ENCODE results near the gene ST8SIA5. TPM values are rescaled to one million over a fixed set of nuclear protein-coding genes. Genes with fewer than 3 reads are reported as not detected.

Gene ST8SIA5
- total and polyA plus RNA-seq, 9 donors: 0.35 to 1.3 (median 0.52) TPM; not detected in 1

GRCh38 chr18:46630991-46631390, 125.9 kb downstream of the ST8SIA5 start:
- TF ChIP-seq POLR2A (IDR thresholded peaks at IDR 0.05): no peak
- no peak for TF ChIP-seq EP300 (IDR thresholded peaks at IDR 0.05)
- TF ChIP-seq, protein P1, sequence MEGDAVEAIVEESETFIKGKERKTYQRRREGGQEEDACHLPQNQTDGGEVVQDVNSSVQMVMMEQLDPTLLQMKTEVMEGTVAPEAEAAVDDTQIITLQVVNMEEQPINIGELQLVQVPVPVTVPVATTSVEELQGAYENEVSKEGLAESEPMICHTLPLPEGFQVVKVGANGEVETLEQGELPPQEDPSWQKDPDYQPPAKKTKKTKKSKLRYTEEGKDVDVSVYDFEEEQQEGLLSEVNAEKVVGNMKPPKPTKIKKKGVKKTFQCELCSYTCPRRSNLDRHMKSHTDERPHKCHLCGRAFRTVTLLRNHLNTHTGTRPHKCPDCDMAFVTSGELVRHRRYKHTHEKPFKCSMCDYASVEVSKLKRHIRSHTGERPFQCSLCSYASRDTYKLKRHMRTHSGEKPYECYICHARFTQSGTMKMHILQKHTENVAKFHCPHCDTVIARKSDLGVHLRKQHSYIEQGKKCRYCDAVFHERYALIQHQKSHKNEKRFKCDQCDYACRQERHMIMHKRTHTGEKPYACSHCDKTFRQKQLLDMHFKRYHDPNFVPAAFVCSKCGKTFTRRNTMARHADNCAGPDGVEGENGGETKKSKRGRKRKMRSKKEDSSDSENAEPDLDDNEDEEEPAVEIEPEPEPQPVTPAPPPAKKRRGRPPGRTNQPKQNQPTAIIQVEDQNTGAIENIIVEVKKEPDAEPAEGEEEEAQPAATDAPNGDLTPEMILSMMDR (IDR thresholded peaks at IDR 0.05): no peak
- H3K4me1 ChIP-seq (ENCODE audit: insufficient read depth): no peaks in the 10 kb centered on the region
- no peak overlapping the region for H3K4me3 ChIP-seq
- no peak for DNase-seq
- no peak overlapping the region for H3K27ac ChIP-seq
- intact Hi-C loops (cut with DNase I): no loop called here
- no peaks in the 10 kb centered on the region for H3K9me3 ChIP-seq
- WGBS, 3 donors: 79 to 88% (median 82%) methylated on average over 3 of the region's 3 CpGs
- H3K27me3 ChIP-seq: no peaks in the 10 kb centered on the region
- H3K36me3 ChIP-seq: no peaks in the 10 kb centered on the region

GRCh38 chr18:46630160-46630559, 126.7 kb downstream of the ST8SIA5 start:
- no peaks in the 10 kb centered on the region for H3K27me3 ChIP-seq
- no peak overlapping the region for H3K4me3 ChIP-seq
- no peaks in the 10 kb centered on the region for H3K9me3 ChIP-seq
- intact Hi-C loops (cut with DNase I): no loop called here
- H3K36me3 ChIP-seq: no peaks in the 10 kb centered on the region
- no peaks in the 10 kb centered on the region for H3K4me1 ChIP-seq (ENCODE audit: insufficient read depth)
- TF ChIP-seq, protein P1 (IDR thresholded peaks at IDR 0.05): no peak
- TF ChIP-seq POLR2A (IDR thresholded peaks at IDR 0.05): no peak
- TF ChIP-seq EP300 (IDR thresholded peaks at IDR 0.05): no peak
- DNase-seq: no peak
- no peak overlapping the region for H3K27ac ChIP-seq
- 59 to 69% (median 67%) methylated on average over 4 of the region's 4 CpGs for WGBS, 3 donors

- H3K27me3 ChIP-seq: no peaks in the 10 kb centered on the region
- intact Hi-C loops (cut with DNase I): no loop called here
- no peak overlapping the region for H3K4me3 ChIP-seq
- H3K36me3 ChIP-seq: no peaks in the 10 kb centered on the region
- 78 to 89% (median 80%) methylated on average over 5 of the region's 5 CpGs for WGBS, 3 donors
- DNase-seq: no peak
- H3K4me1 ChIP-seq (ENCODE audit: insufficient read depth): no peaks in the 10 kb centered on the region
- no peaks in the 10 kb centered on the region for H3K9me3 ChIP-seq
- no peak overlapping the region for H3K27ac ChIP-seq
- TF ChIP-seq EP300 (IDR thresholded peaks at IDR 0.05): no peak
- TF ChIP-seq, protein P1 (IDR thresholded peaks at IDR 0.05): no peak
- no peak for TF ChIP-seq POLR2A (IDR thresholded peaks at IDR 0.05)
These were observed 127.5 kb downstream of the ST8SIA5 start for GRCh38 chr18:46629361-46629760.

- TF ChIP-seq EP300 (IDR thresholded peaks at IDR 0.05) (no peak), POLR2A (IDR thresholded peaks at IDR 0.05) (no peak)
- TF ChIP-seq, protein P1 (IDR thresholded peaks at IDR 0.05): no peak
- intact Hi-C loops (cut with DNase I): no loop called here
These were observed 128.6 kb downstream of the ST8SIA5 start for GRCh38 chr18:46628206-46628605.

More at GRCh38 chr18:46628206-46628605, 128.6 kb downstream of the ST8SIA5 start:
- WGBS, 3 donors: 58 to 61% (median 58%) methylated on average over 5 of the region's 5 CpGs
- H3K36me3 ChIP-seq: no peaks in the 10 kb centered on the region
- no peaks in the 10 kb centered on the region for H3K27me3 ChIP-seq
- H3K9me3 ChIP-seq: no peaks in the 10 kb centered on the region
- H3K4me1 ChIP-seq (ENCODE audit: insufficient read depth): peaks cover 7% of the 10 kb centered on the region
- no peak for DNase-seq
- H3K27ac ChIP-seq: no peak overlapping the region
- H3K4me3 ChIP-seq: no peak overlapping the region
